NCI-H345 treated with DMSO at 0.1 percent for 48 hours (cell line): ENCODE results near the gene TNS3.

Source experiments
- DNase-seq: peaks from one replicate; lab custom pipeline; 2025; ENCODE audit not compliant: unreplicated experiment; lab: John Stamatoyannopoulos, UW

Gene TNS3

GRCh38 chr7:47393406-47393805, 188.5 kb downstream of the TNS3 start:
- DNase-seq, result no peak

DNA sequence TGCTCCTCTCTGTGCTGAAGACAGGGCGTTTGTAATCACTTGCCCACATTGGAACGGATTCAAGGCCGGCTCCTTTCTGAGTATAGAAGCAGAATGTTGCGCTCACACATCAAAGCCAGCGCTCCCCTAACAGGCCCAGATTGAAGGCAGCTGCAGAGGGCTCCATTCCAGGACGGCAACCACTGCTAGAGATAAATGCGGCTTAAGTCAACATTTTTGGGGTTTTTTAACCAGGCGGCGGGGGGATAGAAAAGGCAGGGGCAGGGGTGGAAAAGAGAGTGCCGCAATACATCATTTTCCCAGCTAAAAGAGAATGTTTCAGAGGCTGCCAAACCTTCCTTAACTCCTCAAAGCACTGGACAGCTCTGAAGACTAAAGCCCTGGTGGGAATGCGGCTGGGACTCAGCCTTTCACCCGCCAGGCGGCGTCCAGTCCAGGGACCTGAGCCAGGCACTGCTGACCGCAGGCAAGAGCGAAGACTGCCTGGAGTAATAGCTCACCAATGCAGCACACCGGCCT, 189.6 kb downstream of the TNS3 start:
- DNase-seq, result no peak

DNA sequence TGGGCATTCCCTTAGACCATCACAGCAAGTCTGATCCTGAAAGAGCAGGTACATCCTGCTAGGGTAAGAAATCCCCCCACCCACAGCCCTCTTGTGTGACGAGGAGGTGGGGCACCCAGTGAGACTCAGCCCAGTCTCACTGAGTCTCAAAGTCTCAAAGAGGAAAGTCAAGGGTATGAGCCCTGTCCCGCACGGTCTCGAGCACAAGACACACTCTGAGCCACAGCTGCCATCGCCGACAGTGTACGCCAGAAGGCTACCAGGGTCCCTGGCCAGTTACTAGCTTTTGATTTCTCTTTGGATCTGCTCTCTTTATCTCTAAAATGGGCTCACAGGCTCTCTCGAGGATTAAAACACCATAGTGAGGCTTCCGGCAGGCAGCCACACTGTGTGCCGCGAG, 190.2 kb downstream of the TNS3 start:
- DNase-seq, result no peak

DNA sequence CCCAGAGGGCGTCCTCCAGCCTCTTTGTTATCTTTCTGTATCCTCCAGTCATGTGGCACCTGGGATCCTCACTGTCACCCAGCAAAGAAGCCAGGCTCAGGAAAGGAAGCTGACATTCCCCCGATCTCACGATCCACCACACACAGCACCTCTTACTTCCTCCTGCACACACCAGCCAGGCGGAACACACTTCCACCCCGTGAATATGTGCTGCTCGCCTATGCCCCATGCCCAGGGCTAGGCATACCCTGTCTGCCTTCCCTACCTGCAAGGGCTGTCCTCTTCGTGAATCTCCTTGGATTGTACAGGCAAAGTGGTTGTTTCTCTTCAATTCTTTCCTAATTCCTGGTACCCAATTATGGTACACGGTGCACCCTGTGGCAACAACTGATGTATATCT, 191.0 kb downstream of the TNS3 start:
- DNase-seq, result no peak

GRCh38 chr7:47389923-47390630, 191.8 kb downstream of the TNS3 start:
- no peak for DNase-seq

- DNase-seq, result no peak
Measured at GRCh38 chr7:47389171-47389922, 192.6 kb downstream of the TNS3 start.

GRCh38 chr7:47387506-47387905, 194.4 kb downstream of the TNS3 start:
- no peak for DNase-seq

- no peak for DNase-seq
Measured at GRCh38 chr7:47386273-47386835, 195.6 kb downstream of the TNS3 start.

DNA sequence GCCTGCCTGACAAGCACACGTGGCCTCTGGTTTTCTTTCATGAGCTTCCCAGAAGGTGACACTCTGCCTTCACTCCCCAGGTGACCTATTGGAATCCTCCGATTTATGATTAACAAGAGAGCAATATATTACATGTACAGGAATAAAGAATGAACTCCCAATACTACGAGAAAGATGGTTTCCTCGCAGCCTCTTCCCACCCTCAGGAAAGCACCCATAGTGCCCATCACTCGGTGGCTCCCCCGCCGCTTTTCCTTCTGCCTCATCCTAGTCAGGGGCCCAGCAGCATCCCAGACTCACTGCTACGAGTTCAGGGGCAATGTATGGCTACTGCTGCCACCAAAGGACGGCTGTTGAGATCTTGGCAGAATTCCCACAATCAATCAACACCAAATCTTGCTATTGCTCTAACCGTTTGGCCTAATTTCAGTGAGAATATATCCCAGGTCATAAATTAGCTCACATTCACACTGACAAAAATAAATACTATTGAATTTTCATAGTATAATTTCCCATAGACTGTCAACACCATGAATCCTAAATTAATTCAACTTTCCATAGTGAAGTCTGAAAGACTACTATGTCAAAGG, 196.3 kb downstream of the TNS3 start:
- no peak for DNase-seq

DNA sequence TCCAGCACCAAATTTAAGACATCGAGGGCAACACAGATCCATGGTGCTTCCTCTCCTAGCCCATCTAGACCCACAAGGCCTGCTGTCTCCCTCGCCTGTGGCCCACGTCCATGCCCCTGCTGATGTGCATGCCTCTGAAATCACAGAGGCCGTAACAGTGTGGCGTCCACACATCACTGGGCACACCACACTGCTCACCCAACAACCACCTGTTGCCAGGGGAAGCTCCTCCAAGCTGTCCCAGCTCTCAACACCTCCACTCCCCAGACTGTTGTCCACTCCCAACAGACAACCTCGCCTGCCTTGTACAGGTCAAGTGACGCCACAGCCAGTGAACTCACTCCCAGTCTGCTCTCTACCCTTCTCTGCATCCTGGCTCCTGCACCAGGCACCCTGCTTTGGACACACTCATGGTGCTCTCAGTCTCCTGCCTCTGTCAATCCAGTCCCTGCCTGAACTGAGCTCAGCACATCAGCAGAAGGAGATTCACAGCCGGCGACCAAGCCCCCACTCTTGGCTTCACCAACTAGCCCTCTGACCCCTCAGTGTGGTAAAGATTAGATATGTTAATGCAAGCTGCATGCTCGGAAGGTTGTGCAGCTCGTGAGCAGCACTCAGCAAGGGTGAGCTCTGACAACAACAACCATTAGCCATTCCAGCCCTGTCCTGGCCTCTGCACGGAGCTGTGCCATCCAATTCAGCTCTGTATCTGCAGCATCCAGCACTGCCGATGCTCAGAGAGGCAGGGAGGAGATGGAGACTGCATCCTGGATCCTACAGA, 197.0 kb downstream of the TNS3 start:
- no peak for DNase-seq

GRCh38 chr7:47383696-47384445, 198.0 kb downstream of the TNS3 start:
- no peak for DNase-seq

DNA sequence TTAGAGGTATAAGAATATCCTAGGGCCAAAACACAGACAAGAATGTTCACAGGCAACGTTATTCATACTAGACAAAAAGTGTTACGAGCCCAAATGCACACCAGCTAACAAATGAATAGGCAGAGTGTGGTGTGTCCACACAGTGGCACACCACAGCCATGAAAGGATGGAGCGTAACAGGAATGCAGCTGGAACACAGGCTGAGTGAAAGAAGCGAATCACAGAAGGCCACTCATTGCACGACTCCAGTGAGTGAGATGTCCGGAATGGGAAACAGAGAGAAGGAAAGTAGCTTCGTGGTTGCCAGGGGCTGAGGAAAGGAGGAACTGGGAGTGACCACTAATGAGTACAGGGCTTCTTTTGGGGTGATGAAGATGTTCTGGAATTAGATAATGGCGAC, 198.8 kb downstream of the TNS3 start:
- no peak for DNase-seq

DNA sequence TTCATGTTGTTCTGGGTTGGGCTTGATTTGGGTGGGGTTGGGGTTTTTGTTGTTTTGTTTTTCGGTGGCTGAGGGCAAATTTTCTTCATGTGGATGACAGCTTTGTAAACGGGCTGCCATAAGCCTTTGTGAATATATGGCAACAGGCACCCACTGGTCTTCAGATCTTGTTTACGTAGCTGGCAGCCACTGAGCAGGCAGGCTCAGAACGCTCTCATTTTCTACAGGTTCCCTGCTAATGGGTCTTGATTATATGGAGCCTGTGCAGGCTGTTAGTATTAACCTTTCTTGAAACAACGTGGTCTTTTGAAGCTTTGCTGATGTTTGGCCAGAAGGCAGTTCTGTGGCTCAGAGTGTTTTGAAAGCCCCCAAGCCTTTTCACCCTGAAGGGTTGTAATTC, 199.7 kb downstream of the TNS3 start:
- DNase-seq, result no peak

DNA sequence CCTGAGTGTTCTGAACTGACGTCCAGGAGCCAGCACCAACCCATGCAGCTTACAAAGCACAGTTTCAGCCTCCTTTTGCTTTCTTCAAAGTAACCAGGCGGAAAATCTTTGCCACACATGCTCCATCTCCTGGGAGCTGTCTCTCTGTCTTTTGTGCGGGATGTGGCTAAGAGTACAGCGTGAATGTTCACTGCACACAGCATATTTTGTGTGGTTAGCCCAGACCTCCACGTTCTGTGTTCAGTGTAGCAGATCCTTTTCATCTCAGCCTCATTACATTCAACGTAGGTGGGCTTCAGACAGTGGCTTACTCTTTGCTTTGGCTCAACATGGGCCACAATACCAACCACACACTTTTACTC, 200.8 kb downstream of the TNS3 start:
- DNase-seq, result no peak

DNA sequence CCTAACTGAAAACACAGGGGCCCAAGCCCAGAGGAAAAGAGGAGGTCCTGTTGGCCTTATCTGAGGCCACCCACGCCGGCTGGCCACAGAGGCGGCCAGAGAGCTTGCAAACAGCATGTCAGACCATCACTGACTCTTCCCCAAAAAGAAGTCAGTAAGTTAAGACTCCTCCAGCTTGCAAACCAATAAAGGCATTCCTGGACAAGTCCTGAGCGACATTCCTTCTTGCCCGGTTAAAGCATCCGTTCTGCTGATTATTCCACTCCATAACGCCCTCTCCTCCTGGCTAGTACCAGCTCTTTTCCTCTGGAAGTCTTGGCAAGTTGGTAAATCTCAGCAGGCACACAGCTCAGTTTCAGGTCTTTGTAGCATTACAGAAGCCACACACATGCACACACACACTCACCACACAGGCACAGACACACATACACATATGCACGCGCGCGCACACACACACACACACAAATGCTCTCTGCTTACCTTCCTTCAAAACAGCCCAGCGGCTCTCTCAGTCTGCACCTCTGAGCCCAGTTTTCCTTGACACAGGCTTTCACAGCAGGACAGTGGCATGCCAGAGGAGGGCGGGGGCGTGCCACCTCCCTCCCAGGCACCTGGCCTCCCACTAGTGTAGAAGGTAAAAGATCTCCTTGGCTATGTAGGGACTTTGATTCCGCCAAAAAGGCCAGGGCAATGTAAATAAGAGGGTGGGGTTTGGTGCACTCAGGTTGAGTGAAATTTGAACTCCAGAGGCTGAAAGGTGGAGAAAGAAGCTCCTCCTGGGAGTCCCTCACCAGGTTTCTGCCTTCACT, 201.4 kb downstream of the TNS3 start:
- no peak for DNase-seq

- no peak for DNase-seq
Measured at GRCh38 chr7:47379629-47380324, 202.1 kb downstream of the TNS3 start.

- DNase-seq, result no peak
Measured at GRCh38 chr7:47378728-47379395, 203.0 kb downstream of the TNS3 start.

DNA sequence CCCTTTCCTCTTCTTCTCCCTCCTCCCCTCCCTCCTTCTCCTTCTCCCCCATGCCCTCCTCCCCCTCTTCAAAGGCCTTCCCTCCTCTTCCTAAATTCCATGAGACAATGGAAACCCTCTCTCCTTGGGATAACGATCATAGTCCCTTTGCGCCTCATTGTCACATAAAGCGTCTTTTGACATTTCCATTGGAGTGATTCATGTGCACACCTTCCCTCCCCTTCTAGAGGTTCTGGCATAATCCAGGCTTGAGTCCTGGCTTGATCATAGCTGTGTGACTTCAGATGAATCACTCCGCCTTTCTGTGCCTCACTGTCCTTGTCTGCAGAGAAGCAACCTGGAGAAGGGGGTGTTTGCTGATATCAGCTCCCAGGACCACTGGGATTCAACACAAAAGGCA, 204.2 kb downstream of the TNS3 start:
- DNase-seq, result no peak
